ENCODE results near the gene TREH. TPM values are rescaled to one million over a fixed set of nuclear protein-coding genes. Genes with fewer than 3 reads are reported as not detected.

Gene TREH
- total and polyA plus RNA-seq, 2 experiments from 2014 or later, result 0.36 TPM; not detected in 1

GRCh38 chr11:118655486-118656190 is 23.8 kb downstream of the TREH start:
- Mint-ChIP-seq H3K9me3 (no peaks in the 10 kb centered on the region), H3K36me3 (ENCODE audit: low read depth) (peaks cover 27% of the 10 kb centered on the region), H3K27me3 (ENCODE audit: insufficient read depth, low read depth, poor library complexity) (peaks cover 21% of the 10 kb centered on the region), H3K4me3 (no peak overlapping the region), H3K4me1 (peaks cover 32% of the 10 kb centered on the region), H3K27ac (no peak overlapping the region)
- H3K4me3 ChIP-seq, result no peak overlapping the region
- no peak overlapping the region for H3K27ac ChIP-seq (ENCODE audit: low read depth)
- DNase-seq (ENCODE audit: low spot score) (no peak), ATAC-seq (no peak)
- H4K20me1 ChIP-seq (replicated peaks; ENCODE audit: insufficient read depth), result peaks cover 4% of the 10 kb centered on the region
- no peak overlapping the region for H2AFZ ChIP-seq
- H3K79me2 ChIP-seq (replicated peaks; ENCODE audit: insufficient read depth), result no peaks in the 10 kb centered on the region
- TF ChIP-seq EZH2 (IDR thresholded peaks at IDR 0.05; ENCODE audit: low read depth, unreplicated experiment), result no peak
- no peak for TF ChIP-seq ZNF462 (CRISPR knock-in tag; IDR thresholded peaks at IDR 0.05)
- no peak for TF ChIP-seq POLR2AphosphoS5 (IDR thresholded peaks at IDR 0.05; ENCODE audit: low read depth)
- TF ChIP-seq CREB1 (CRISPR knock-in tag; IDR thresholded peaks at IDR 0.05; ENCODE audit: low read depth), result no peak
- no peak for TF ChIP-seq JUNB (IDR thresholded peaks at IDR 0.05; ENCODE audit: unreplicated experiment)
- TF ChIP-seq REST (IDR thresholded peaks at IDR 0.05; ENCODE audit: unreplicated experiment), result no peak
- TF ChIP-seq ZNF114 (CRISPR knock-in tag; IDR thresholded peaks at IDR 0.05), result no peak
- no peaks in the 10 kb centered on the region for H3K9me2 ChIP-seq (ENCODE audit: insufficient read depth)
- H3K4me1 ChIP-seq (ENCODE audit: insufficient read depth), result peaks cover 19% of the 10 kb centered on the region
- H3K36me3 ChIP-seq (ENCODE audit: insufficient read depth), result 0 out of 2 replicates have a peak, but pooled peaks cover 4% of the 10 kb centered on the region
- no peak overlapping the region for H3K4me2 ChIP-seq
- peaks cover 15% of the 10 kb centered on the region; the same call in 1 of the 2 replicates for H3F3A ChIP-seq (replicated peaks; ENCODE audit: low read depth)
- no peaks in the 10 kb centered on the region for H3K27me3 ChIP-seq (ENCODE audit: insufficient read depth)
